Fibroblast of lung (primary cell): Measurements from ENCODE around the gene ST3GAL4. TPM values are rescaled to one million over a fixed set of nuclear protein-coding genes. Genes with fewer than 3 reads are reported as not detected.
A peak's percentile ranks its signal among the peaks of the same experiment; 100 is the strongest.

Experiments
- DNase-seq, 2 donors: peaks; one replicate each; pipeline versions ENCODE4 v3.0.0 to v3.0.0-alpha.2; 2010; ENCODE audit warnings: low read depth in 2 of 2
- H2AFZ ChIP-seq: 2 replicates; pipeline ENCODE4 v1.5.1; 2012; ENCODE audit warnings: low read length, control low read depth, inconsistent platforms
- H3K27ac ChIP-seq: 2 replicates; pipeline ENCODE4 v1.5.1; 2011; ENCODE audit warnings: low read length, control low read depth; ENCODE audit not compliant: insufficient read depth
- H3K27me3 ChIP-seq: 2 replicates; pipeline ENCODE4 v1.5.1; 2011; ENCODE audit warnings: mild to moderate bottlenecking, low read length; ENCODE audit not compliant: control insufficient read depth, insufficient read depth
- H3K36me3 ChIP-seq: 2 replicates; pipeline ENCODE4 v1.5.1; 2011; ENCODE audit warnings: low read length; ENCODE audit not compliant: control insufficient read depth, insufficient read depth
- H3K4me1 ChIP-seq: 2 replicates; pipeline ENCODE4 v1.5.1; 2011; ENCODE audit warnings: low read length; ENCODE audit not compliant: control insufficient read depth, insufficient read depth; ENCODE audit errors: extremely low read depth
- H3K4me2 ChIP-seq: 2 replicates; pipeline ENCODE4 v1.5.1; 2011; ENCODE audit warnings: low read length, control low read depth; ENCODE audit not compliant: insufficient read depth; ENCODE audit errors: extremely low read depth
- H3K4me3 ChIP-seq, 4 experiments: fragments of 200-600 bp in 1 of 4; sonication (generic) in 1 of 4; replicated peaks in 1 of 4; 2 replicates each; pipeline ENCODE4 v1.5.1; 2011 to 2016; ENCODE audit warnings: low read length in 4 of 4, low read depth in 3 of 4, mild to moderate bottlenecking in 3 of 4, control low read depth in 2 of 4, inconsistent platforms in 1 of 4, mixed read lengths in 1 of 4; ENCODE audit not compliant: insufficient read depth in 1 of 4; ENCODE audit errors: control extremely low read depth in 1 of 4
- H3K79me2 ChIP-seq: 2 replicates; pipeline ENCODE4 v1.5.1; 2012; ENCODE audit warnings: mild to moderate bottlenecking, low read length, inconsistent platforms; ENCODE audit not compliant: control insufficient read depth, insufficient read depth
- H3K9ac ChIP-seq: 2 replicates; pipeline ENCODE4 v1.5.1; 2011; ENCODE audit warnings: mild to moderate bottlenecking, low read length, control low read depth; ENCODE audit not compliant: insufficient read depth
- H3K9me3 ChIP-seq: 2 replicates; pipeline ENCODE4 v1.5.1; 2012; ENCODE audit warnings: low read depth, low read length; ENCODE audit not compliant: control insufficient read depth, insufficient read depth
- H4K20me1 ChIP-seq: 2 replicates; pipeline ENCODE4 v1.5.1; 2011; ENCODE audit warnings: low read length; ENCODE audit not compliant: control insufficient read depth, insufficient read depth; ENCODE audit errors: extremely low read depth
- EZH2 ChIP-seq: IDR thresholded peaks from 2 replicates; pipeline ENCODE4 v1.5.1; 2012; ENCODE audit warnings: low read length, control low read depth, mild to moderate bottlenecking; ENCODE audit errors: missing control alignments
- polyA plus RNA-seq, 2 donors: library from polyadenylated mRNA; depleted of rRNA in 1 of 2; stranded (reverse) in 1 of 2; unstranded in 1 of 2; fragments of >200 nt; gene quantifications; 2 replicates each; pipeline ENCODE4 v1.2.1, GENCODE V29; 2011 to 2012; ENCODE audit warnings: missing spikeins in 1 of 2
- total RNA-seq: library from RNA; depleted of rRNA; stranded (reverse); fragments of >200 nt; gene quantifications from 2 replicates; pipeline ENCODE4 v1.2.1, GENCODE V29; 2014
- TF ChIP-seq, protein P1 (sequence below), 2 donors: IDR thresholded peaks in 1 of 2; conservative IDR thresholded peaks in 1 of 2; 1 replicate in 1 of 2; 2 replicates in 1 of 2; pipeline ENCODE4 v1.5.1; 2011 to 2012; ENCODE audit warnings: low read length in 2 of 2, control low read depth in 1 of 2, inconsistent platforms in 1 of 2, low read depth in 1 of 2, mild to moderate bottlenecking in 1 of 2

Gene ST3GAL4
- total and polyA plus RNA-seq, 2 donors (not counting 1 experiment from before 2014, with no cell fraction given) = 16.7 to 36.8 TPM

DNA sequence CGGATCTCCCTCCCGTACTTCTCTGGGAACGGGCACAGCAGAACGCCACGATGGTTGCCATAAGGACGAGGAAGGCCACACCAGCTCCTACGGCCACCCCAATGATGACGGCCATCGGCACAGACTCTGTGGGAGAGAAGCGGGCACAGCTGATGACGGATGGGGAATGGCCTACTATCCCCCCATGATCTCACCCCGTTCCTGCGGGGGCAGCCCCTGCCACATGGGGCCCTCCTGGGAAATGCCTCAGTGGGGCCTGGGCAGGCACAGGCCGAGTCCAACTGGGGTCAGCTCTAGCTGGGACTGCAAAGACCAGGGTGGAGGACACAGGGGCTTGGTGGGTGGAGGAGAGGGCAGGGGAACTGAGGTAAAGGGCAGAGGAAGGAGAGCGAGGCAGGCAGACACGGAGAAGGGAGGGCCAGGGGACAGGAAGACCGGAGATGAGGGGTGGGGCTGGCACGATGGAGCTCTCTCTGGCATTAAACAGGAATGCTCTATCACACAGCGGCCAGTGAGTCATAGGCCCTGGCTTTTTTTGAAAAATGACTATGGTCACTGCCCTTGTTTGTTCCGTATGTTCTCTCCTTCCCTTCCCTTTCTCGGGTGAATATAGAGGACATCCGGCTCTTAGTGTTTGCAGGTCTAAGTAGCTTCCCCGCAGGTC, 76.0 kb downstream of the ST3GAL4 start:
- Histone ChIP-seq H3K27me3 (no peaks in the 10 kb centered on the region), H3K4me2 (peak overlapping the region; percentile 68), H2AFZ (peak overlapping the region; percentile 73), H3K27ac (peak overlapping the region; percentile 72), H3K4me1 (peaks cover 16% of the 10 kb centered on the region), H3K36me3 (no peaks in the 10 kb centered on the region), H3K4me3 (no peak overlapping the region), H4K20me1 (no peaks in the 10 kb centered on the region), H3K9me3 (no peaks in the 10 kb centered on the region), H3K9ac (no peak overlapping the region), H3K79me2 (no peaks in the 10 kb centered on the region)
- DNase-seq = peak; percentile 76 to 83
- TF ChIP-seq EZH2 = no peak
- TF ChIP-seq, protein P1, sequence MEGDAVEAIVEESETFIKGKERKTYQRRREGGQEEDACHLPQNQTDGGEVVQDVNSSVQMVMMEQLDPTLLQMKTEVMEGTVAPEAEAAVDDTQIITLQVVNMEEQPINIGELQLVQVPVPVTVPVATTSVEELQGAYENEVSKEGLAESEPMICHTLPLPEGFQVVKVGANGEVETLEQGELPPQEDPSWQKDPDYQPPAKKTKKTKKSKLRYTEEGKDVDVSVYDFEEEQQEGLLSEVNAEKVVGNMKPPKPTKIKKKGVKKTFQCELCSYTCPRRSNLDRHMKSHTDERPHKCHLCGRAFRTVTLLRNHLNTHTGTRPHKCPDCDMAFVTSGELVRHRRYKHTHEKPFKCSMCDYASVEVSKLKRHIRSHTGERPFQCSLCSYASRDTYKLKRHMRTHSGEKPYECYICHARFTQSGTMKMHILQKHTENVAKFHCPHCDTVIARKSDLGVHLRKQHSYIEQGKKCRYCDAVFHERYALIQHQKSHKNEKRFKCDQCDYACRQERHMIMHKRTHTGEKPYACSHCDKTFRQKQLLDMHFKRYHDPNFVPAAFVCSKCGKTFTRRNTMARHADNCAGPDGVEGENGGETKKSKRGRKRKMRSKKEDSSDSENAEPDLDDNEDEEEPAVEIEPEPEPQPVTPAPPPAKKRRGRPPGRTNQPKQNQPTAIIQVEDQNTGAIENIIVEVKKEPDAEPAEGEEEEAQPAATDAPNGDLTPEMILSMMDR (conservative IDR thresholded peaks at IDR 0.05 in 1 of 2, IDR thresholded peaks at IDR 0.05 in 1 of 2; ENCODE audit: low read depth in 1 of 2, low read length in 2 of 2) = no peak

DNA sequence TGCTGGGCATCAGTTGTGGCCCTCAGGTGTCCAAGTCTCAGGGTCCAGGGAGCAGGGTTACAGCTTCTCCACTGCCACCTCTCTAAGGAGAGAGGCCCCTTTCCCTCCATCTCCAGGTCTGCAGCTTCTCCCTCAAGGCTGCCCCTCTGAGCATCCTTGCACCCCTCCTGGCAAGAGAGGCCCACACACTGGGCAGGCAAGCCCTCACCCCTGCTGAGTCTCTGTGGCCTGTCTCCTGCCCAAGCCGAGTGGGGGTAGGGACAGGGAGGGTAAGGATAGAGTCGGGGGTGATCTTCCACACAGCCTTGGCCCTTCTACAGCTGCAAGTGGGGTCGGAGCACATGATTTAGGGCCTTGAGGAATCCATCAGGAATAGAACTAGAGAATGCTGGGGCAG, 76.6 kb downstream of the ST3GAL4 start:
- no peak for DNase-seq
- Histone ChIP-seq H3K4me2 (peak overlapping the region; percentile 68), H3K36me3 (no peaks in the 10 kb centered on the region), H3K27ac (peak overlapping the region; percentile 72), H3K27me3 (no peaks in the 10 kb centered on the region), H3K79me2 (no peaks in the 10 kb centered on the region), H3K9me3 (no peaks in the 10 kb centered on the region), H4K20me1 (no peaks in the 10 kb centered on the region), H3K4me3 (no peak overlapping the region), H3K4me1 (peaks cover 16% of the 10 kb centered on the region), H2AFZ (peak overlapping the region; percentile 73), H3K9ac (no peak overlapping the region)
- TF ChIP-seq EZH2 = no peak
- TF ChIP-seq, protein P1 (conservative IDR thresholded peaks at IDR 0.05 in 1 of 2, IDR thresholded peaks at IDR 0.05 in 1 of 2; ENCODE audit: low read depth in 1 of 2, low read length in 2 of 2) = no peak

DNA sequence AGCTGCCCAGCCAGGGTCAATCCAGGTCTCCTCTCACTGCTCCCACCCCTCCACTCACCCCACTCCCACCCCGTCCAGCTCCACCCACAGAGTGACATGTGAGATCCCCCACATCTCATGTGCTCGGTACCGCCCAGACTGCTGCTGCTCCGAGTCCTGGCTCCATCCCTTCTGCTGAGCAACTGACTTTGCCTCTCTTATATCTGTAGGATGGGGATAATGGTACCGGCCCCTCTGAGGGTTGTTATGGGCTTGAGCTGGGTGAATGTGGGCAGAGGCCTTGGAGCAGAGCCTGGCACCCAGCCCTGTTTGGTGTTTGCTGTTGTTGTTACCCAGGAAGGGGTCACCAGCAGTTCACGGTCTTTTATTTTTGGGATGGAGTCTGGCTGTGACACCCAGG, 77.0 kb downstream of the ST3GAL4 start:
- H3K27ac ChIP-seq = no peak overlapping the region
- H4K20me1 ChIP-seq = no peaks in the 10 kb centered on the region
- no peaks in the 10 kb centered on the region for H3K36me3 ChIP-seq
- H3K9me3 ChIP-seq = no peaks in the 10 kb centered on the region
- no peak overlapping the region for H3K9ac ChIP-seq
- no peaks in the 10 kb centered on the region for H3K27me3 ChIP-seq
- no peaks in the 10 kb centered on the region for H3K79me2 ChIP-seq
- no peak for DNase-seq
- no peak overlapping the region for H2AFZ ChIP-seq
- TF ChIP-seq, protein P1 (conservative IDR thresholded peaks at IDR 0.05 in 1 of 2, IDR thresholded peaks at IDR 0.05 in 1 of 2; ENCODE audit: low read depth in 1 of 2, low read length in 2 of 2) = no peak
- TF ChIP-seq EZH2 = no peak
- no peak overlapping the region for H3K4me3 ChIP-seq
- peaks cover 16% of the 10 kb centered on the region for H3K4me1 ChIP-seq
- no peak overlapping the region for H3K4me2 ChIP-seq
